Hindlimb muscle (tissue), 1 donor: ENCODE results near the gene MCUR1. TPM values are rescaled to one million over a fixed set of nuclear protein-coding genes. Genes with fewer than 3 reads are reported as not detected.
A peak's percentile ranks its signal among the peaks of the same experiment; 100 is the strongest.
"Not testable (repeated sequence)": the region's sequence is repeated elsewhere in the genome, so short reads cannot be mapped to it uniquely, and the experiment has no call there.

Experiments used
- DNase-seq: peaks from one replicate; pipeline ENCODE4 v3.0.0-alpha.2; 2013
- polyA plus RNA-seq: library from polyadenylated mRNA; unstranded; fragments of 120-200 nt; gene quantifications from one replicate; pipeline ENCODE4 v1.2.1, GENCODE V29; 2013; ENCODE audit not compliant: insufficient read length

Gene MCUR1
- polyA plus RNA-seq, 1 donor, result 26.9 TPM

DNA sequence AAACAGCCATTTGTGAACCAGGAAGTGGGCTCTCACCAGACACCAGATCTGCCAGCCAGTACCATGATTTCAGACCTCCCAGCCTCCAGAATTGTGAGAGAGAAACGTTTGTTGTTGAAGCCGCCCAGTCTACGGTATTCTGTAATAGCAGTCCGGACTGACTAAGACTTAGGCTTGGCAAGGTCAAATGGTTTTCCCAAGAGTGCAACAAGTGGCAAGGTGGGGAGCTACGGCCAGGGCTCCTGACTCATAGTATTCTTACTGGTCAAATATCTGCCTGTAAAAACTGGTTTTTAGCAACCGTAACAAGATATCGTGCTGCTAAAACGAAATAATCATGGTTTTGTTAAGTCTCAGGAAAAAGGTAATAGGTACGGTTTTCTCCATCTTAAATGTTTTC is 37.8 kb downstream of the MCUR1 start:
- DNase-seq, result no peak

DNA sequence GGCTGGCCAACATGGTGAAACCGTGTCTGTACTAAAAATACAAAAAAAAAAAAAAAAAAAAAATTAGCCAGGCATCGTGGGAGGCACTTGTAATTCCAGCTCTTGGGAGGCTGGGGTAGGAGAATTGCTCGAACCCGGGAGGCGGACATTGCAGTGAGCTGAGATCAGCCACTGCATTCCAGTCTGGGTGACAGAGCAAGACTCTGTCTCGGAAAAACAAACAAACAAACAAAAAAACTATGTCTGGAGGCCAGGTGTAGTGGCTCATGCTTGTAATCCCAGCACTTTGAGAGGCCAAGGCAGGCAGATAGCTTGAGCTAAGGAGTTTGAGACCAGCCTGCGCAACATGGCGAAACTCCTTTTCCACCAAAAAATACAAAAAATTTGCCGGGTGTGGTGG is 38.9 kb downstream of the MCUR1 start:
- DNase-seq, result not testable (repeated sequence)

DNA sequence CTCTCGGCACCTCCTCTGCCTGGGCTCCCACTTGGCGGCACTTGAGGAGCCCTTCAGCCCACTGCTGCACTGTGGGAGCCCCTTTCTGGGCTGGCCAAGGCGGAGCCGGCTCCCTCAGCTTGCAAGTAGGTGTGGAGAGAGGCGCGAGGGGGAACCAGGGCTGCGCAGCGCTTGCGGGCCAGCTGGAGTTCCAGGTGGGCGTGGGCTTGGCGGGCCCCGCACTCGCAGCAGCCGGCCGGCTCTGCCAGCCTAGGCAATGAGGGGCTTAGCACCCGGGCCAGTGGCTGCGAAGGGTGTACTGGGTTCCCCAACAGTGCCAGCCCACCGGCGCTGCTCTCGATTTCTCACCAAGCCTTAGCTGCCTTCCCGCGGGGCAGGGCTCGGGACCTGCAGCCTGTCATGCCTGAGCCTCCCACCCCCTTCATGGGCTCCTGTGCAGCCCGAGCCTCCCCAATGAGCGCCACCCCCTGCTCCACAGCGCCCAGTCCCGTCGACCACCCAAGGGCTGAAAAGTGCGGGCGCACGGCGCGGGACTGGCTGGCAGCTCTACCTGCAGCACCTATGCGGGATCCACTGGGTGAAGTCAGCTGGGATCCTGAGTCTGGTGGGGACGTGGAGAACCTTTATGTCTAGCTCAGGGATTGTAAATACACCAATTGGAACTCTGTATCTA is 41.9 kb downstream of the MCUR1 start:
- not testable (repeated sequence) for DNase-seq

DNA sequence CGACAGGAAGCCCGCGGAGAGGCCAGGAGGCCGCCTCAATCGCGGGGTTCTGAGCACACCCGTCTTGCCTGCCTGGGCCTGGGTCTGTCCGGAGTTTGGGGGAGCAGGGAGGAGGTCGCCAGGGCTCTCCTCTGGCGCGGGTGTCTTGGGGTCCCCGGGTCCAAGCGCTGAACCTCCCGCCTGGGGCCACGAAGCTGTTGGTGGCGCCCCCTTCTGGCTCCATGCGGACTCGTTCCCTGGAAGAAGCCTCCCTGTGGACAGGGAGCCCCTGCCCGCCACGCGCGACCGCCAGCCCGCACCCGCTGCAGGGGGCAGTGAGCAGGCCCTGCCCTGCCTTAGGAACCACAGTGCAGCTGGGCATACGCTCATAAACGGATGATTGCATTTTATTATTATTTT is 44.7 kb downstream of the MCUR1 start:
- DNase-seq, result no peak

DNA sequence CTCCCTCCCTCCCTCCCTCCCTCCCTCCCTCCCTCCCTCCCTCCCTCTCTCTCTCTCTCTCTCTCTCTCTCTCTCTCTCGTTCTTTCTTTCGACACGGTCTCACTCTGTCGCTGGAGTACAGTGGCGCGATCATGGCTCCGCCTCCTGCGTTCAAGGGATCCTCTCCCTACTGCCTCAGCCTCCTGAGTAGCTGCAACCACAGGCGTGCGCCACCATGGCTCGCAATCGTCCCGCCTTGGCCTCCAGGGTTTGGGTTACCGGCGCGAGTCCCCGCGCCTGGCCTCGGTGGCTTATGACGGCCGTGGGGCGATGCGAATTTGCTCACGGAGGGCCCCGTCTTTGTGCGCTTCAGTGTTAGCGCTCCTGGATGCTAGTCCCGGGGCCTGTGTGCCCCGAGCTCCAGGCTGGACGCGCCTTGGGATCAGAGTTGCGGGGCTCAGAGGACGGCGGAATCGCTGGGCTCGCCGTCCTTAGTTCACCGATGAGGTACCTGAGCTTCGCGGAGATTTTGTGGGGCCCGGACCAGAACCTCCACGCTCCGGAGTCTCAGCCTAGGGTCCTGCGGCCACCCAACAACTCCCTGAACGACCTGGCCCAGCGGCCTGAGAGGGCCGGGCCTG is 45.2 kb downstream of the MCUR1 start:
- DNase-seq, result no peak

DNA sequence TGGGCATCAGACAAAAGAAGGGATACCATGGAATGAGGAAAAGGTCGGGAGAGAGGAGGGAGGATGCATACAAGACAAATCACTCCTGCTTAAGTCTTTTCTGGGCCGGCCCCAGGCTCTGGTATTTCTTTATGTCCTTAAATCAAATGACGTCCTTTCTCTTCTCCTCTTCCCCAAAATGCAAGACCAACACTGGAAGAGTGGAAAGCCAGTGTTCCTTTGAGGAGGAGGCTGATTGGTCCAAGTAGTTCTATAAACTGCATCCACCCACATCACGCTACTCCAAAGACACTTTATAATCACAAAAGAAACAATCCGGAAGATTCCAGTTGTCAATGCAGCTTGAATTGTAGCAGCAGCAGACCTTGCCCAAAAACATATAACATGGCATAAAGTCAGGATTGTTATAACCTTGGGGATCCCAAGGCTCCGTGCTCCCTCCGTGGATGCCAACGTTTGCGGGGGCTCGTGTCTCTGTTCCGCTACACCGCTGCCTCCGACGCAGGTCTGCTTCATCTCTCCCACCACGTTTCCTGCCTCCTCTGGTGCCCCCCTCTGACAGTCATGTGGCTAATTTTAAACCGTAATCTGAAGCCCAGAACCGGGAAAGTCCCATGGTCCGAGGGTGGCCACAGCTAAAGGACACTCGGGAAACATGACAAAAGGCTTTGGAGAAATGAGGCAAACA is 47.1 kb downstream of the MCUR1 start:
- peak; percentile 79 for DNase-seq

DNA sequence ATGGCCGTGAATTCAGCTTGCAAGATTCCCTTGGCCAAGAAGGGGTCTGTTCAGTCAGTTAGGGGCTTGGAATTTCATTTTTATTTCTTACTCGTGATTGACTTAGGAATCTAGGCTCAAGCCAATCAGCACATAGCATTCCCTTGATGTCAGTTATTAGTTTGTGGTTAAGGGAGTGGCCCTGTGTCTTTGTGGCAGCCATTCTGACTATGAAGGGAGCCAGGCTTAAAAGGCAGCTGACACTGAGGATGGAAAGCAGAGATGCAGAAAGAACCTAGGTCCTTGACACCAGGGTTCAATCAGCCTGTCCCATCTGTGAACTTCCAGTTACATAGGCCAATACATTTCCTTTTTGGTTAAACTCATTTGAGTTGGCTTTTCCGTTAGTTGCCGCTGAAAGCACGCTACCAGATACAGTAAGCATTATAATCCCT is 48.1 kb downstream of the MCUR1 start:
- no peak for DNase-seq

DNA sequence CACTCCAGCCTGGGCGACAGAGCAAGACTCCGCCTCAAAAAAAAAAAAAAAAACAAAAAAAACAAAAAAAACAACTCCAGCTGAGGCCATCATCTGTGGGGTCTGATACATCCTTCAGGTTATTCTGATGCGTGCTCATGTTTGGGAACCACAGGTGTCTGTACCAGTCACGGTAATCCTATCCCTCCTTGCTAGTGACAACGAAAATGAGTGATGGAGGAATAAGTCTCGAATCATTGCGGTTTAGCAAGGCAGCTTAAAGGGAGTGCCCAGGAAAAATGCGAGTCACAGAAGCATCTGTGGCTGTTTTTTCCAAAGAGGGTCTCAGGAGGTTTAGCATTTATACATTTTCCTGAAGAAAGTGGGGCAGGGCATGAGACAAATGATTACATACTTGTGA is 48.8 kb downstream of the MCUR1 start:
- no peak for DNase-seq

DNA sequence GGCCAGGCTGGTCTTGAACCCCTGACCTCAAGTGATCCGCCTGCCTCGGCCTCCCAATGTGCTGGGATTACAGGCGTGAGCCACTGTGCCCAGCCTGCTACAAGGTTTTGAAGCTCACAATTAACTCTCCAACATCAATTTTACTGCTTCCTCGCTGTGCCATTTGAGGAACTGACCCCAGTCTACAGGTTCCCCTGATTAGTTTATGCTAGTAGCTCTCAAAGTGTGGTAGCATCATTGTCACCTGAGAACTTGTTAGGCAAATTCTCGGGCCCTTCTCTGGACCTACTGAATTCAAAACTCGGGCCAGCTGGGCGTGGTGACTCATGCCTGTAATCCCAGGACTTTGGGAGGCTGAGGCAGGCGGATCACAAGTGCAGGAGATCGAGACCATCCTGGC is 49.4 kb downstream of the MCUR1 start:
- DNase-seq, result no peak

DNA sequence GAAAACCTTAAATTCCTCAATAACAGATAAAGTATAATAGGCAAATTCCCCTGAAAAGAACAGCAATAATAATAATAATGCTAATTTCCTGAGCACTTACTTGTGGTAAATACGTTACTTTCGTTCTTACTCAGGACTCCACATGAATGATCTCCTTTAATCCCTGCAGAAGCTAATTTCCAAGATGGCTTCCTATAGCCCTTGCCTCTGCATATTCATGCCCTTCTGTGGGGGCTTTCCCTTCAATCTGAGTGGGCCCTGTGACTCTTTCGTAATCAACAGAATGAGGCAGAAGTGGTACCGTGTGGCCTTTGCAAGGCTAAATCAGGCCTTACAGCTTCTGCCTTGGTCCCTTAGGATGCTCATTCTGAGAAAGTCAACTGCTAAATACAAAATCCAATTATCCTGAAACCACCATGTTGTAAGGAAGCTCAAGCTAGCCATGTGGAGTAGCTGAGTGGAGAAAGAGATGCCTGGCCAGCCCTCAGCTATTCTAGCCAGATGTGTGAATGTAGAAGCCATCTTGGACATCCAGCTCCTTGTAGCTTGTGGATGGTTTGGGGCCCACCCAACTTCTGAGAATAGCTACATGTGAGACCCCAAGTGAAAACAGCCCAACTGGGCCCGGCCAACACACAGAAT is 50.5 kb downstream of the MCUR1 start:
- DNase-seq, result no peak

DNA sequence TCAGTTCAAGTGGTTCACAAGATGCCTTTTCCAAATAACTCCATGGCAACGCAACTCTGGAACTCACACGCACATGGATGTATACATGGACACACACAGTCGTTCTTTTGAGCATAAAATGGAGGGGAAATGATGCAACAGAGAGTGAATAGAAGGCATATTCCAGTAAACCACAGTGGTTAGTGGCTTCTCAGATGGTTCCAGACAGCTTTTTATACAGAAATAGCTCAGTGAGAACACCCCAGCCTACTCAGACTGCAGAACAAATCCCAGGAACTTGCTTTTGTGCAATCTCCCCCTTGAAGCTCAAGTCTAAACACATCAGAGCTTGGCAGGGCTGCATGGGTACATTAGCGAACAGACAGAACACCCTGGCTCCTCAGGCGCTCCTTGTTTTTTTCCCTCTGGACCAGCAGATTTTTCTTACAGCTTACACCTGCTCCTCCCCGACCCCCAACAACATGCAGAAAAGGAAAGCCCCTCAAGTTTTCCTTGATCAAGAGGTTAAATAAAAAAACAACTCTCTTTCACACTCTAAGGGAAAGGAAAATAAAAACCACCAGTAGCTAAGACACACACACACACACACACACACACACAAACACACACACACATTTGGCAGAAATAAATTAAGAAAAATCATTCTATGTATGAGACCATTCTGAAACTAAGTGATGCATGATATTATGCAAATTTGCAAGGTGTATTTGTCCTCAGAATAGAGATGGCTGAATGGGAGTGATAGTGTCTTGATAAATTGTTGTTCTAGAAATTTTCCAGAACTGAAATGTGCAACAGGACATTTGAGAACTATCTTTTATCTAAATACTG is 51.5 kb downstream of the MCUR1 start:
- no peak for DNase-seq

DNA sequence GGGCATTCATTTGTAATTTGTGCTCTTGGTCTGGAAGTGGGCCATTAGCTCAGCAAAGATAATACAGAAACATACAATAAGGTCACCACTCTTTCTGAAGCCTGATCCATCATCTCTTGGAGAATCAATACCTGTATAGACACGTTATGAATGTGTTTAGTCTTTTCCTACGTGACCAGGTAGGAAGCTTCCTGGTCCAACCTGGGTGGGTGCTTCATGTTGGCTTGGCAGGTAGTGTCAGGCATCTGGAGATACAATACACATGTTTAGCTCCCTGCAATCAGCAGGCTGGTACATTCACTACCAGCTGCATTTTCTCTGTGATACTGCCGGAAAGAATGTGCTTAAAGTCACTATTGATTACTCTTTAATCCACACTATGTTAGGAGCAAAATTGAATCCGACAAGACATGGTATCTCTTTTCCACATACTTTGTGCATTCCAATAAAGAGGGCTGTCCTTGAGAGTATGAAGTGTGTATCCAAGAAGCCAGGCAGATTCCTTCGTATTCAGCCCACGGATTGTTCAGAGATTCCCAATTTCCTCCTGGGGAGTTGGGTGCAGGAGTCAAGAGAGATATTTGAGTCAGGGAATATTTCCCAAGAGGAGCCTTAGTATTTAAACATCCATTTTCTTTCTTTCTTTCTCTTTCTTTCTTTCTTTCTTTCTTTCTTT is 52.9 kb downstream of the MCUR1 start:
- DNase-seq, result no peak

DNA sequence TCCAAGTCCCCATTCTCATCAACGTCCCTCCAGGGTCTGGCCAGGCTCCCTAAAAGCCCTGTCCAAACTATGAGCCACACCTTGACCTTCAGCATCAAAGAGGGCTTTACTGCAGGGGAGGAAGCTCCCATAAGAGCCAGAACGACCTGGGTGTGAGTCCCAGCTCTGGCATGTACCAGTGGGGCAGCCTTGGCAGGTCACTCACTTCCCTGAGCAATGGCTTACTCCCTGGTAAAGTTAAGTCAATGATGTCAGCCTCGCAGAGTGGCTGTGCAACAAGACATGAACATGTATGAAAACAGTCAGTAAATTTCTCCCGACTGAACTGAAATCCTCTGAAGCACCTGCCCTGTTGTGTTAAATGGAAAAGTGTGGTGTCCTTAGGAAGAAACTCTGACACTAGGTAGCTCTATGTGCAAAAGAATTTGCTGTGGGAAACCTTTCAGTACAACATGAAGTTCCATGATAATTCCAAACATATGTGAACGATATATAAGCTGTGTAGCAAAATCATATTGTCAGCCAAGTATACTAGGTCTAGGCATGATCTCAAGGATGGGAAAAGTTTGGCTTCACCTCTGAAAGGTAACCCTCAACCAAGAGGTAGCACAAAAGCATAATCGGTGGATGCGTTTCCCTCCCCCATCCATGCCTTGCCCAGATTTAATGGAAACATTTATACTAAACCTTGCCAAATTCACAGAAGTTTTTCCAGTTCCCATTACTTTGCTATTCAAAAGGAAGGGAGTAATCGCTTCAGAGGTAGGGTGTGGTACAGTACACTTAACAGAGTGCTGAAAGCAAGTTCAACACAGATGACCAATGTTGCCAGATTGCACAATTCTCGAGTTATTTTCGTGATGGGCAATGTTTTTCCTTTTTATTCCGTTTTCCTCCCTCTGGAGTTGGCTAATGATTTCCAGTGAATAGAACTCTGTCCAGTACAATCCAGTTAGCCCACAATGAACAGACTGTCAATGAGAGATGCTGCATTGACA is 53.8 kb downstream of the MCUR1 start:
- DNase-seq, result peak; percentile 74

DNA sequence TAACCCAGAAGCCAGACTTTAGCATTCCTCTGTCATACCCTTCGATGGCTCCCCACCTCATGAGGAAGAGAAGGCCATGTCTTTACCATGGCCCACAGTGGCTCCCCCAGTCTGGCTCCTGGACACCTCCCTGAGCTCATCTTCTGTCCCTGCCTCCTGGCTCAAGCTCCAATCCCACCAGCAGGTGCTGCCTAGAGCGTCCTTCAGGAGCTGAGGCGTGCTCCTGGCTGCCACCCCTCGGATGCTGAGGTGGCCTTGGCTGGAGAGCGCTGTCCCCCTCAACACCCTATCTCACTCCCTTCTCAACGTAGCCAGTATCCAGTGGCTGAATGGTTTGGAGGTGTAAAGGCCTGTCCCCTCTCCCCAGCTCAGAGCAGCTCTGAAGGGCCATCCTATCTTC is 55.3 kb downstream of the MCUR1 start:
- DNase-seq, result no peak

DNA sequence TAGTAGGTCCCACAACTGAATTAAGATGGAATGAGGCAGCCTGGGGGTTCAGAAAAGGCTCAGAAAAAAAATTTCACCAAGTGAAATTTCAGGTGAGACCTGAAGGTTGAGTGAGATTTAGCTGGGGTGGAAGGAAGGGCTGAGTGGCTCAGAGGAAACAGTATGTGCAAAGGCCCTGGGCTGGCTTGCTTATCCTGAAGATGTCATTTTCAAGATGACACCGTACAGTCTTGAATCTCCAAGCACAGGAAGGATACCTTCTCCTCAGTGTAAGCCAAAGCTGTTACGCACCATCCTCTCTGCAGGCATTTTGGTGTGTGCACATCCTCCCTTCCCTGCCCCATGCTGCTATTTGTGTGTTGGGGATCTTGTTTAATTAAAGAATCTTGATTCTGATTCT is 59.7 kb downstream of the MCUR1 start:
- DNase-seq, result no peak

DNA sequence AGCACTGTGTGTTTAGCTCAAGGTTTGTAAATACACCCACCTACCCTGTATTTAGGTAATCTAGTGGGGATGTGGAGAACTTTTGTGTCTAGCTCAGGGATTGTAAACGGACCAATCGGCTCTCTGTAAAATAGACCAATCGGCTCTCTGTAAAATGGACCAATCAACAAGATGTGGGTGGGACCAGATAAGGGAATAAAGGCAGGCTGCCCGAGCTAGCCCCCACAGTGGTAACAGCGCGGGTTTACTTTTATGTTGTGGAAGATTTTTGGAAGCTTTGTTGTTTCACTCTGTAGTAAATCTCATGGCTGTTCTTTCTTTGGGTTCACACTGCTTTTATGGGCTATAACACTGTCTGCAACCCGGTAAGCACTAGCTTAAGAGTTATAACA is 70.6 kb downstream of the MCUR1 start:
- no peak for DNase-seq

DNA sequence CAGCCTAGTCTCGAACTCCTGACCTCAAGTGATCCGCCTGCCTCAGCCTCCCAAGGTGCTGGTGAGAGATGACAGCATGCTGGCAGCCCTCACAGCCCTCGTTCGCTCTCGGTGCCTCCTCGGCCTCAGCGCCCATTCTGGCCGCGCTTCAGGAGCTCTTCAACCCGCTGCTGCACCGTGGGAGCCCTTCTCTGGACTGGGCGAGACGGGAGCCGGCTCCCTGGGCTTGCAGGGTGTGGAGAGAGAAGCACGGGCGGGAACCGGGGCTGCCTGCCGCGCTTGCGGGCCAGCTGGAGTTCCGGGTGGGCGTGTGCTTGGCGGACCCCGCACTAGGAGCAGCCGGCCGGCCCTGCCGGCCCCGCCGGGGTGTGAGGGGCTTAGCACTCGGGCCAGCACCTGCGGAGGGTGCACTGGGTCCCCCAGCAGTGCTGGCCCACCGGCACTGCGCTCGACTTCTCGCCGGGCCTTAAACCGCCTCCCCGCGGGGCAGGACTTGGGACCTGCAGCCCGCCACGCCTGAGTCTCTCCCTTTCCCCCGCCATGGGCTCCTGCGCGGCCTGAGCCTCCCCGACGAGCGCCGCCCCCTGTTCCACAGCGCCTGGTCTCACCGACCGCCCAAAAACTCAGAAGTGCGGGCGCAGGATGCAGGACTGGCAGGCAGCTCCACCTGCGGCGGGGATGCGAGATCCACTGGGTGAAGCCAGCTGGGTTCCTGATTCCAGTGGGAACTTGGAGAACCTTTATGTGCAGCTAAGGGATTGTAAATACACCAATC is 71.2 kb downstream of the MCUR1 start:
- no peak for DNase-seq

DNA sequence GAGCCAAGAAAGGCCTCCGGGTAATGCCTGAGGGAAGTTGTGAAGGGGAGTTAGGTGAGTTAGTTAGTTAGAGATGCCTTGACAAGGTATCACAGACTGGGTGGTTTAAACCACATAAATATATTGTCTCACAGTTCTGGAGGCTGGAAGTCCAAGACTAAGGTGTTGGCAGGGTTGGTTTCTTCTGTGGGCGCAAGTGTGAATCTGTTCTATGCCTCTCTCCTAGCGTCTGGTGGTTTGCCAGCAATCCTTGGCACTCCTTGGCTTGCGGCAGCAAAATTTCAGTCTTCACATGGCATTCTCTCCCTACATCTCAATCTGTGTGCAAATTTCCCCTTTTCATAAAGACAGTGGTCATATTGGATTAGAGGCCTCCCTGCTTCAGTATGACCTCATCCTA is 73.0 kb downstream of the MCUR1 start:
- no peak for DNase-seq
